Keratinocyte (primary cell): ENCODE results near the gene PDE9A.

Experiments
- EZH2 ChIP-seq: IDR thresholded peaks from one replicate; pipeline ENCODE4 v1.6.1; 2012; ENCODE audit warnings: inconsistent platforms, mild to moderate bottlenecking, low read length, moderate library complexity
- TF ChIP-seq, protein P1 (sequence below), 3 experiments: IDR thresholded peaks in 1 of 3; conservative IDR thresholded peaks in 1 of 3; optimal IDR thresholded peaks in 1 of 3; 2 replicates in 2 of 3; 3 replicates in 1 of 3; pipeline versions ENCODE3 to v1.5.1; 2011; ENCODE audit warnings: low read length in 3 of 3, mild to moderate bottlenecking in 3 of 3, moderate library complexity in 2 of 3, control low read depth in 1 of 3, inconsistent platforms in 1 of 3; ENCODE audit not compliant: insufficient read depth in 2 of 3; ENCODE audit errors: extremely low read depth in 1 of 3

DNA sequence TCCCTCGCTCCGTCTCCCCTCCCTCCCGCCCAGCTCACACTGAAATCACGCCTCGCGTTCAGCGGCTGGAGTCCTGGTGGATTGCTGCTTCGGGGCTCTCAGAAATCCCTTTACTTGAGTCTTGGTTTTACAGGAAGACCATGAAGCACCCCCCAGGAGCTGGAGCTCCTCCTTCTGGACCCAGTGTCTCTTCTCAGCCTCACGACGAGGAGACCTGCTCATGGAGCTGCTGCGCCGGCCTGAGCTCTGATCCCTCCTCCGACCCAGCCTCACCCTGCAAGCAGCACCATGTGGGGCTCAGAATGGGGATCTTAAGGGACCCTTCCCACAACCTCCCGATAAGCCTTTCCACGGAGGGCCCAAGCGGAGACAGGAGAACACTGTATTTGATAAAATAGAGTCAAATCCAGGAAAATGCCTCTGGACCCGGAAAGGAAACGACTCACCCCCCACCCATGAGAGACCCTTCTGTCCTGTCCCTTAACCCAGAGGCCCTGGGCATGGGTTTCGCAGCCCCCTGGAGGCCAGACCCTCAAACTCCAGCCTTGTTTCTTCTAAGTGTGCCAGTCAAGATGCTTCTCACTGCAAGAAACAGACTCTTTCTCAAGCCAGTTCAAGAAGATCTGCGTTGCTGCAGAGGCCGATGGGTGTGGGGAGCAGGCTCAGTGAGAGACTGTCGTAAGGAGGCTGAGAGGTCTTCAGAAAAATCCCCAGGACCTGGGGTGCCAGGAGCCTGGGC, 26.1 kb downstream of the PDE9A start:
- TF ChIP-seq, protein P1, sequence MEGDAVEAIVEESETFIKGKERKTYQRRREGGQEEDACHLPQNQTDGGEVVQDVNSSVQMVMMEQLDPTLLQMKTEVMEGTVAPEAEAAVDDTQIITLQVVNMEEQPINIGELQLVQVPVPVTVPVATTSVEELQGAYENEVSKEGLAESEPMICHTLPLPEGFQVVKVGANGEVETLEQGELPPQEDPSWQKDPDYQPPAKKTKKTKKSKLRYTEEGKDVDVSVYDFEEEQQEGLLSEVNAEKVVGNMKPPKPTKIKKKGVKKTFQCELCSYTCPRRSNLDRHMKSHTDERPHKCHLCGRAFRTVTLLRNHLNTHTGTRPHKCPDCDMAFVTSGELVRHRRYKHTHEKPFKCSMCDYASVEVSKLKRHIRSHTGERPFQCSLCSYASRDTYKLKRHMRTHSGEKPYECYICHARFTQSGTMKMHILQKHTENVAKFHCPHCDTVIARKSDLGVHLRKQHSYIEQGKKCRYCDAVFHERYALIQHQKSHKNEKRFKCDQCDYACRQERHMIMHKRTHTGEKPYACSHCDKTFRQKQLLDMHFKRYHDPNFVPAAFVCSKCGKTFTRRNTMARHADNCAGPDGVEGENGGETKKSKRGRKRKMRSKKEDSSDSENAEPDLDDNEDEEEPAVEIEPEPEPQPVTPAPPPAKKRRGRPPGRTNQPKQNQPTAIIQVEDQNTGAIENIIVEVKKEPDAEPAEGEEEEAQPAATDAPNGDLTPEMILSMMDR (optimal IDR thresholded peaks at IDR 0.05 in 1 of 3, IDR thresholded peaks at IDR 0.05 in 1 of 3, conservative IDR thresholded peaks at IDR 0.05 in 1 of 3; ENCODE audit: extremely low read depth in 1 of 3, insufficient read depth in 2 of 3, low read length in 3 of 3): no peak
- no peak for TF ChIP-seq EZH2
